Measurements from ENCODE around the gene TRAF3.

The TRAF3 gene

GRCh38 chr14:102942069-102942468 lies 164.8 kb downstream of the TRAF3 start:
- H3K4me3 ChIP-seq (ENCODE audit: low read depth, low read length) = no peak overlapping the region
- no peak for DNase-seq (ENCODE audit: low read depth)
- TF ChIP-seq CTCF (IDR thresholded peaks at IDR 0.05; ENCODE audit: control insufficient read depth, extremely low read depth, insufficient read depth) = no peak

- DNase-seq (ENCODE audit: low read depth) = no peak
- no peak overlapping the region for H3K4me3 ChIP-seq (ENCODE audit: low read depth, low read length)
- no peak for TF ChIP-seq CTCF (IDR thresholded peaks at IDR 0.05; ENCODE audit: control insufficient read depth, extremely low read depth, insufficient read depth)
Observed at GRCh38 chr14:102943454-102943853, 166.2 kb downstream of the TRAF3 start.

- no peak overlapping the region for H3K4me3 ChIP-seq (ENCODE audit: low read depth, low read length)
- no peak for DNase-seq (ENCODE audit: low read depth)
- no peak for TF ChIP-seq CTCF (IDR thresholded peaks at IDR 0.05; ENCODE audit: control insufficient read depth, extremely low read depth, insufficient read depth)
Observed at GRCh38 chr14:102943979-102944378, 166.7 kb downstream of the TRAF3 start.

GRCh38 chr14:102944448-102945330 lies 167.4 kb downstream of the TRAF3 start:
- H3K4me3 ChIP-seq (ENCODE audit: low read depth, low read length) = no peak overlapping the region
- DNase-seq (ENCODE audit: low read depth) = no peak
- TF ChIP-seq CTCF (IDR thresholded peaks at IDR 0.05; ENCODE audit: control insufficient read depth, extremely low read depth, insufficient read depth) = no peak

GRCh38 chr14:102945346-102946130 lies 168.3 kb downstream of the TRAF3 start:
- TF ChIP-seq CTCF (IDR thresholded peaks at IDR 0.05; ENCODE audit: control insufficient read depth, extremely low read depth, insufficient read depth) = no peak
- no peak for DNase-seq (ENCODE audit: low read depth)
- H3K4me3 ChIP-seq (ENCODE audit: low read depth, low read length) = no peak overlapping the region

GRCh38 chr14:102947321-102948103 lies 170.3 kb downstream of the TRAF3 start:
- no peak for TF ChIP-seq CTCF (IDR thresholded peaks at IDR 0.05; ENCODE audit: control insufficient read depth, extremely low read depth, insufficient read depth)
- no peak overlapping the region for H3K4me3 ChIP-seq (ENCODE audit: low read depth, low read length)
- no peak for DNase-seq (ENCODE audit: low read depth)
